Measurements from ENCODE around the gene CRTAC1.

- TF ChIP-seq CTCF (IDR thresholded peaks at IDR 0.05 in 2 of 3, conservative IDR thresholded peaks at IDR 0.05 in 1 of 3; ENCODE audit: control insufficient read depth in 2 of 3, extremely low read depth in 1 of 3, insufficient read depth in 1 of 3, low read depth in 3 of 3, low read length in 3 of 3) (no peak), JUNB (IDR thresholded peaks at IDR 0.05) (no peak), RAD51 (IDR thresholded peaks at IDR 0.05) (no peak), USF1 (IDR thresholded peaks at IDR 0.05; ENCODE audit: borderline replicate concordance, extremely low read length, insufficient read depth, low read depth, low read length) (no peak), REST (IDR thresholded peaks at IDR 0.05; ENCODE audit: low read depth, low read length) (no peak), CHD2 (IDR thresholded peaks at IDR 0.05; ENCODE audit: borderline replicate concordance, low read depth, low read length) (no peak), SIN3A (IDR thresholded peaks at IDR 0.05; ENCODE audit: low read depth, low read length) (no peak), ZBTB33 (IDR thresholded peaks at IDR 0.05) (no peak)
These were observed 48.6 kb downstream of the CRTAC1 start for GRCh38 chr10:97981816-97982215.

Measured in GM12878 (cell line).